ENCODE measurements around the gene MC1R.

The MC1R gene

DNA sequence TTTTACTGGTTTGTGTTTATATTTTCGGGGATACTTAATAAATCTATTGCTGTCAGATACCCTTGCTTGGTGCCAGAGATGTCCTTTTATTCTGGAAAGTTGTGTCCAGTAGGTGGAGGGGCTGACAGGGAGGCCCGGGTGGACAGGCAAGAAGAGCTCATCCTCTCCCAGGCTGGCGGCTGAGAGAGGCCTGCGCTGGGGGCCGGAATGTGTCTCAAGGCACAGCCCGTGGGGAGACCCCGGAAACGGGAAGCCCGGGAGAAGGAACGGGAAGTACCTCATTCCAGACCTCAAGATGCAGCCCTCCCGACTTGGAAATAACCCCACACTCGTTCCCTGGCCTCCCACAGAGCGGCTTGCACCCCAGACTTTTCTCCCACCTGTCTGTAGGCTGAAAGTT is 17.4 kb downstream of the MC1R start:
- DNase-seq: no peak

DNA sequence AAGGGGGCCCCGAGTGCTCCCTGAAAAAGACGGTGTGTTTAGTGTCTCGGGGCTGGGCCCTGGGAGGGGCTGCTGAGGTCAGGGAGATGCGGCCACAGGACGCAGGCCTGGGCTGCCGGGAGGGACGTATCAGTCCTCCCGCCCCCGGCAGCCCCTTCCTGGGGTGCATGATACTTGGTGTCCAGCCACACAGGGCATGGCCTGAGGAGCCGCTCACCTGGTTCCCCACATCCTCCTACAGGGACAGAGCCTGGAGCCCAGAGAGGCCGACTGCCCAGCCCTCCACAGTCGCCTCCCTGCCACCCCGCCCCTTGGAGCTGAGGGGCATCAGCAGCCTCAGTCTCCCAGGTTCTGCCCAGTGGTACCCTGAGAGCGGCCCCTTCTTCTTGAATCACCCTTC is 17.8 kb downstream of the MC1R start:
- no peak for DNase-seq

DNA sequence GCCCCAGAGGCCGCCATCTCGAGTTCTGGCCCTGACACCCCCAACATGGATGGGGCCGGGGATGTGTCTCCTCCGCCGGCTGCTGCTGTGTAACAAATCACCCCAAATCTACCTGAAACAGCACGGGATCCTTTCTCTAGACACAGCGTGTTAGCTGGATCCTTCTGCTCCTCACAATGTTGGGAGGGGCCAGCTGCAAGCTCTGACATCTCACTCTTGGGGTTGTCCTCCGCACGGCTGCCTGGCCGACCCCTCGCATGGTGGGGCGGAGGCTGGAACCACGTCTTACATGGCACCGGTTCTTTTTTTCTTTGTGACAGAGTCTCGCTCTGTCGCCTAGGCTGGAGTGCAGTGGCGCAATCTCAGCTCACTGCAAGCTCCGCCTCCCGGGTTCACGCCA is 18.3 kb downstream of the MC1R start:
- DNase-seq: no peak

DNA sequence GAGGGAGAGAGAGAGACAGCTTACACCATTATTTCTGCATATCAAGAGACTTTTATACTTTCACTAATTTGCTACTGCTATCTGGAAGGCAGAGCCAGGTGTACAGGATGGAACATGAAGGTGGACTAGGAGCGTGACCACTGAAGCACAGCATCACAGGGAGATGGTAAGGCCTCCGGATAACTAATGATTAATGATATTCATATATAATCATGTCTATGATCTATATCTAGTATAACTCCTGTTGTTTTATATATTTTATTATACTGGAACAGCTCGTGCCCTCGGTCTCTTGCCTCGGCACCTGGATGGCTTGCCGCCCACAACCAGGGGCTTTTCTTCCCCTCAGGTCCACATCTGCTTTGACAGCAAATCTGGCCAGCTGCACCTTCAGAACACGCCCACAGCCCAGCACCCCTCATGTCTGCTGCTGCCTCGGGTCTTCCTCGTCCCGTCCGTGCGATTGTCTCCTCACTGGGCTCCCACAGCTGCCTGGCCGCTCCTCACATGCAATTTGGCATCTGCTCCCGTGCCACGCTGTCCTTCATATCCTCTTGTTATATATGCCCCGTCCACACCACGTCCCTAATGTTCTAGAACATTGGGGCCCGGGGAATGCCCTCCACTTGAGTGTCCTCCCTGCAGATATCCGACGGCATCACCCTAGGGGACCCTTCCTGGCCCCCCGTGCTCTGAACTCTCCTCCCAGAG is 19.7 kb downstream of the MC1R start:
- DNase-seq: no peak

DNA sequence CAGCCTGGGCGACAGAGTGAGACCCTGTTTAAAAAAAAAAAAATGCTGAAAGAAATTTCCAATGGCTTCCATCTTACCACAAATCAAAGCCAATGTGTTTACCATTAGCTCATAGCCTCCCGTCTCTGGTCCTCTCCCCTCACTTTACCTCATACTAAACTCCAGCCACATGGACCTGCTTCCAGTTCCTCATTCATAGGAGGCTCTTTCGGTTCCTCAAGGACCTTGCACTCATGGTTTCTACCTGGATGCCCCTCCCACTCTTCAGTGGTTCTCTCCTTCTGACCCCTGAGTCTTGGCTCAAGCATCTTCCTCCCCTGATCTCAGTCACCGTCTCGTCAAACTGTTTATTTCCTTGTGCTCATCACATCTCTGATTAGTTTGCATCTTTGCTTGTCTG is 26.1 kb downstream of the MC1R start:
- DNase-seq: no peak

DNA sequence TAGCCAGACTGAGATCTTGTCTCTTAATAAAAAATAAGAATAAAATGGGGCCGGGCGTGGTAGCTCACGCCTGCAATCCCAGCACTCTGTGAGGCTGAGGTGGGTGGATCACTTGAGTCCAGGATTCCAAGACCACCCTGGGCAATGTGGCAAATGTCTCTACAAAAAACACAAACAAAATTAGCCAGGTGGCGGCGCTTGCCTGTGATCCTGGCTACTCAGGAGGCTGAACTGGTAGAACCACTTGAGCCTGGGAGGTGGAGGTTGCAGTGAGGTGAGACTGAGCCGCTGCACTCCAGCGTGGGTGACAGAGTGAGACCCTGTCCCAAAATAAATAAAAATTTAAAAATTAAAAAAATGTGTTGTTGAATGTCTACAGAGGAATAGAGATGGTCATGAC is 27.0 kb downstream of the MC1R start:
- DNase-seq: no peak

- no peak for DNase-seq
Observed at GRCh38 chr16:89946515-89946914, 27.9 kb downstream of the MC1R start.

GRCh38 chr16:89949121-89949742 is 30.6 kb downstream of the MC1R start:
- no peak for DNase-seq

GRCh38 chr16:89949756-89950155 is 31.1 kb downstream of the MC1R start:
- no peak for DNase-seq

GRCh38 chr16:89951509-89951908 is 32.8 kb downstream of the MC1R start:
- DNase-seq: no peak

DNA sequence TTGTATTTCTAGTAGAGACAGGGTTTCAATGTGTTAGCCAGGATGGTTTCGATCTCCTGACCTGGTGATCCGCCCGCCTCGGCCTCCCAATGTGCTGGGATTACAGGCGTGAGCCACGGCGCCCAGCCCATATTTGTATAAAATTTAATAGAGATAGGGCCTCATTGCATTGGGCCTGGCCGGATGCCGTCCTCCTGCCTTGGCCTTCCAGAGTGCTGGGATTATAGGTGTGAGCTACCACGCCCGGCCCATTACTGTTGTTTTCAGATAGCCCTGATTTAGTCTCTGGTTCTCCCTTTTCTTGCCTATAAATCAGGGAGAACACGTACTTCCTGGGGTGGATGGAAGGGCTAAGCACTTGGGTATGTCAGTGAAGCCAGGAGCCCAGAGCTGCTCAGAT is 33.4 kb downstream of the MC1R start:
- DNase-seq: no peak

- no peak for DNase-seq
Observed at GRCh38 chr16:89952551-89952950, 33.9 kb downstream of the MC1R start.

DNA sequence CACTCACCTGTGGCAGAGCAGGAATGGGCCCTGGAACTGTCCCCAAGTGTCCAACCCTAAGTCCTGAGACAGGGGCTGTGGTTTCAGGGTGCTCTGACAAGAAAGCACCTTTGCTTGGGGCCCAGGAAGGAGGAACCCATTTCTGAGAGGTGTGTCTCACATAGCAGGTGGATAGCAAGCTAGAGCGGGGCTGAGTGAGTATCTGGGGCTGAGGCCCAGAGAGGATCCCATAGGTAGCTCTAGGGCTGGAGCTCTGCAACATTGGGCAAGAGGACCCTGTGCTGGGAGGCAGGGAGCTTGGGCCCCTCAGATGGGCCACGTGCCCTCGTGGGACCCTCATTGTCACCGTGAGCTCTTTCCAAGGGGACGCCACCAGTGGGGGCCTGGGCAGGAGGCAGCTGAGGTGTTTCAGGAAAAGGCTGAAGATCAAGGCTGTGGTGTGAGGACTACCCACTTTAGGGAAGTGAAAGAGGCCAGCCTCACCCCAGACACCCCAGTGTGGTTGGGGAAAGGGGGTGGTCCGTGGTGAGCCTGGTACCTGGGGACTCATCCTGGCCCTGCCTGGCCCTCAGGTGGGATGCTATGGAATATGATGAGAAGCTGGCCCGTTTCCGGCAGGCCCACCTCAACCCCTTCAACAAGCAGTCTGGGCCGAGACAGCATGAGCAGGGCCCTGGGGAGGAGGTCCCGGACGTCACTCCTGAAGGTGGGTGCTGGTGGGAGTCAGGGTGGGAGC is 35.2 kb downstream of the MC1R start:
- DNase-seq: no peak

- DNase-seq: no peak
Observed at GRCh38 chr16:89954462-89954861, 35.8 kb downstream of the MC1R start.

GRCh38 chr16:89955001-89955685 is 36.5 kb downstream of the MC1R start:
- no peak for DNase-seq

- no peak for DNase-seq
Observed at GRCh38 chr16:89956505-89957215, 38.0 kb downstream of the MC1R start.

- DNase-seq: no peak
Observed at GRCh38 chr16:89957216-89957785, 38.6 kb downstream of the MC1R start.

DNA sequence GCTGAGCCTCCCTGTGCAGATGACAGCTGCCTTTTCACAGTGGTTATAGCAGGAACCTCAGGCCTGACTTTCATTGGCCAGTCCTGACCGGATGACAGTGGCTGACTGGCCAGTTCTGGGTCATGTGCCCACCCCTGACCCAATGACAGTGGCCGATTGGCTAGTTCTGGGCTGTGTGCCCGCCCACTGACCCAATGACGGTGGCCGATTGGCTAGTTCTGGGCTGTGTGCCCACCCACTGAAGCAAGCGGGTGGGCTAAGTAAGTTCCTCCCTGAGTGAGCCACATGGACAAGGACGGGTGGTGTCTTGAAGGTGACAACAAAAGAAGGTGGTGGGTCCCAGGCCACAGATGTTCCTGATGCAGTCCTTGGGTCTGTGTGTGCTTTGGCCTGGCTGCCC is 39.4 kb downstream of the MC1R start:
- DNase-seq: no peak

GRCh38 chr16:89958596-89958995 is 39.9 kb downstream of the MC1R start:
- DNase-seq: no peak

DNA sequence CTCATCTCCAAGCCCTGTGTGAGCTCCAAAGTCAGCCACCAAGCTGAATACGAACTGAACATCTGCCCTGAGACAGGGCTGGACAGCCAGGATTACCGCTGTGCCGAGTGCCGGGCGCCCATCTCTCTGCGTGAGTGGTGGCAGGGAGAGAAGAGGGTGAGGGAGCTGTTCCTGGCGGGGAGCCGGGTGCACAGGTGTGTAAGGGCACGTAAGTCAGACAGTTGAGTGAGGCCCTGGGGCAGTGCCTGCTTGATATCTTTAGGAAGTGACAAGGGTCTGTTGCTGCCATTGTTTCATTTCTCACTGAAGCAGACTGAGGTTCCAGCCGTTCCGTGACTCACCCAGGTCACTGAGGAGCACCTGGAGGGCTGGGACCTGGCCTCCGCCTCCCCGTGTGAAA is 42.3 kb downstream of the MC1R start:
- no peak for DNase-seq

DNA sequence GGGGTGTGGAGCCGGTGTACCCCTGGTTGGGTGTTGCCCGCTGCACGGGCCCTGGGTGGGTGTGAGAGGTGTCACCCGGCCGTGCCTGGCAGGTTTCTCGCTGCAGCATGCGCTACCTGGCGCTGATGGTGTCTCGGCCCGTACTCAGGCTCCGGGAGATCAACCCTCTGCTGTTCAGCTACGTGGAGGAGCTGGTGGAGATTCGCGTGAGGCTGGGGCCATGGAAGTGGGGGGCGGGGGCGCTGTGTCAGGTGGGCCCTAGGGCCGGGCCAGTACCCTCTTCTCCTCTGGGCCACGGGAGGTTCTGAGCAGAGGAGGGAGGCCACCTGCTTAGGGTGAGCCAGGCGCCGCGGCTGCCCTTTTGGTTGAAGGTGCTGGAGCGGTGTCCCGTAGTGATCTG is 43.3 kb downstream of the MC1R start:
- no peak for DNase-seq

- DNase-seq: no peak
Observed at GRCh38 chr16:89962754-89963498, 44.3 kb downstream of the MC1R start.
